ENCODE measurements around the gene PARD3B. TPM values are rescaled to one million over a fixed set of nuclear protein-coding genes. Genes with fewer than 3 reads are reported as not detected.

Gene PARD3B
- 6.5 and 6.6 TPM in 2 replicates for total RNA-seq

GRCh38 chr2:204544961-204545860 is at the start of gene PARD3B:
PARD3B (plus strand) TSS chr2:204545475; CDS start chr2:204546000, 525 bp downstream.
- DNase-seq (ENCODE audit: low read depth), result no peak
- no peaks in the 10 kb centered on the region for H3K27me3 ChIP-seq (ENCODE audit: control insufficient read depth, insufficient read depth, low read length)
- no peaks in the 10 kb centered on the region for H3K36me3 ChIP-seq (ENCODE audit: control insufficient read depth, insufficient read depth, low read length)
- H3K4me3 ChIP-seq (ENCODE audit: low read depth, low read length), result peak within 1 kb of the TSS; percentile 71
- no peak for TF ChIP-seq CTCF (IDR thresholded peaks at IDR 0.05; ENCODE audit: insufficient read depth, low read length, poor library complexity, severe bottlenecking)

GRCh38 chr2:204496779-204497178 is 48.5 kb upstream of the PARD3B start:
- no peaks in the 10 kb centered on the region for H3K36me3 ChIP-seq (ENCODE audit: control insufficient read depth, insufficient read depth, low read length)
- H3K4me3 ChIP-seq (ENCODE audit: low read depth, low read length), result no peak overlapping the region
- no peak for DNase-seq (ENCODE audit: low read depth)
- no peaks in the 10 kb centered on the region for H3K27me3 ChIP-seq (ENCODE audit: control insufficient read depth, insufficient read depth, low read length)
- TF ChIP-seq CTCF (IDR thresholded peaks at IDR 0.05; ENCODE audit: insufficient read depth, low read length, poor library complexity, severe bottlenecking), result no peak

- no peak for TF ChIP-seq CTCF (IDR thresholded peaks at IDR 0.05; ENCODE audit: insufficient read depth, low read length, poor library complexity, severe bottlenecking)
- no peaks in the 10 kb centered on the region for H3K27me3 ChIP-seq (ENCODE audit: control insufficient read depth, insufficient read depth, low read length)
- no peaks in the 10 kb centered on the region for H3K36me3 ChIP-seq (ENCODE audit: control insufficient read depth, insufficient read depth, low read length)
- no peak for DNase-seq (ENCODE audit: low read depth)
- no peak overlapping the region for H3K4me3 ChIP-seq (ENCODE audit: low read depth, low read length)
These were observed 47.4 kb upstream of the PARD3B start for GRCh38 chr2:204497855-204498254.

GRCh38 chr2:204498291-204498690 is 47.0 kb upstream of the PARD3B start:
- Histone ChIP-seq H3K4me3 (ENCODE audit: low read depth, low read length) (no peak overlapping the region), H3K36me3 (ENCODE audit: control insufficient read depth, insufficient read depth, low read length) (no peaks in the 10 kb centered on the region), H3K27me3 (ENCODE audit: control insufficient read depth, insufficient read depth, low read length) (no peaks in the 10 kb centered on the region)
- no peak for DNase-seq (ENCODE audit: low read depth)
- TF ChIP-seq CTCF (IDR thresholded peaks at IDR 0.05; ENCODE audit: insufficient read depth, low read length, poor library complexity, severe bottlenecking), result no peak

GRCh38 chr2:204503869-204504268 is 41.4 kb upstream of the PARD3B start:
- DNase-seq (ENCODE audit: low read depth), result no peak
- no peak overlapping the region for H3K4me3 ChIP-seq (ENCODE audit: low read depth, low read length)
- TF ChIP-seq CTCF (IDR thresholded peaks at IDR 0.05; ENCODE audit: insufficient read depth, low read length, poor library complexity, severe bottlenecking), result no peak
- H3K27me3 ChIP-seq (ENCODE audit: control insufficient read depth, insufficient read depth, low read length), result no peaks in the 10 kb centered on the region
- H3K36me3 ChIP-seq (ENCODE audit: control insufficient read depth, insufficient read depth, low read length), result no peaks in the 10 kb centered on the region

All from kidney epithelial cell (primary cell).